Kidney (tissue), 14 donors: ENCODE data around the gene CAND2. TPM values are rescaled to one million over a fixed set of nuclear protein-coding genes. Genes with fewer than 3 reads are reported as not detected.

ENCODE experiments used
- DNase-seq, 5 donors: peaks; one replicate each; pipeline ENCODE4 v3.0.0-alpha.2; 2013 to 2020
- FAIRE-seq: peaks from 2 replicates; lab custom pipeline; 2012; peaks lifted over from hg19 to GRCh38; lab: Jason Lieb, UNC
- H3K27ac ChIP-seq, 2 donors: one replicate each; pipeline ENCODE4 v1.7.0; 2013; ENCODE audit warnings: low read depth in 2 of 2, low read length in 2 of 2, inconsistent platforms in 1 of 2
- H3K27me3 ChIP-seq: one replicate; pipeline ENCODE4 v1.7.1; 2013; ENCODE audit warnings: low read length, inconsistent platforms; ENCODE audit not compliant: control insufficient read depth, insufficient read depth
- H3K36me3 ChIP-seq, 3 donors: one replicate each; pipeline versions ENCODE4 v1.7.0 to v1.7.1; 2013; ENCODE audit warnings: low read length in 3 of 3, control low read depth in 1 of 3, inconsistent platforms in 1 of 3; ENCODE audit not compliant: insufficient read depth in 3 of 3, control insufficient read depth in 2 of 3
- H3K4me1 ChIP-seq, 3 donors: one replicate each; pipeline versions ENCODE4 v1.7.0 to v1.7.1; 2013; ENCODE audit warnings: low read length in 3 of 3, inconsistent platforms in 1 of 3, low read depth in 1 of 3; ENCODE audit not compliant: control insufficient read depth in 2 of 3, insufficient read depth in 2 of 3
- H3K4me3 ChIP-seq, 3 donors: one replicate each; pipeline versions ENCODE4 v1.7.0 to v1.8.1; 2013; ENCODE audit warnings: low read length in 3 of 3, control low read depth in 1 of 3, inconsistent platforms in 1 of 3
- H3K9ac ChIP-seq, 3 donors: one replicate each; pipeline versions ENCODE4 v1.7.0 to v1.7.1; 2013; ENCODE audit warnings: low read length in 3 of 3, control low read depth in 1 of 3, inconsistent platforms in 1 of 3
- H3K9me3 ChIP-seq, 3 donors: one replicate each; pipeline versions ENCODE4 v1.7.0 to v1.7.1; 2013; ENCODE audit warnings: low read length in 3 of 3, control low read depth in 1 of 3, inconsistent platforms in 1 of 3; ENCODE audit not compliant: control insufficient read depth in 2 of 3, insufficient read depth in 1 of 3
- CTCF ChIP-seq: IDR thresholded peaks from 3 replicates; pipeline ENCODE4 v1.5.1; 2012; ENCODE audit warnings: mild to moderate bottlenecking, moderate library complexity, borderline replicate concordance; ENCODE audit not compliant: insufficient read depth; ENCODE audit errors: extremely low read depth
- intact Hi-C: fragments of 100-400 bp; cut with DNase I; formaldehyde crosslinking; loops from one replicate; pipeline ENCODE4 v1.11.1; 2022
- polyA plus RNA-seq: library from polyadenylated mRNA; stranded (reverse); fragments of 350-450 nt; fragmentation: Illumina TruSeq; extraction: RNeasy Lipid Tissue Mini Kit (QIAGEN cat#74804); gene quantifications from one replicate; pipeline ENCODE4 v1.2.3, GENCODE V29; 2014; ENCODE audit warnings: low read depth, low replicate concordance; ENCODE audit not compliant: insufficient read depth
- total RNA-seq: library from RNA; stranded (reverse); fragmentation: NEBNext Ultra II Directional; extraction: Animal tissue kit (Norgen Biotek cat#: 25700); gene quantifications from one replicate; pipeline ENCODE4 v1.2.1, GENCODE V29; 2021
- donor health status: control.
- donor health status: control.
- donor health status: control.
- donor health status: control.
- donor health status: control.
- donor health status: DM: yes; HTN: yes; CAD: no.
- donor health status: Normal renal cell carcinoma (clear cell type).

The CAND2 gene
- total and polyA plus RNA-seq, 2 donors from 2014 or later: 3.9 to 7.1 TPM

- Histone ChIP-seq H3K9me3 (no peaks in the 10 kb centered on the region), H3K27ac (no peak overlapping the region), H3K36me3 (no peaks in the 10 kb centered on the region), H3K4me1 (peaks cover 0 to 5% (median 2%) of the 10 kb centered on the region in 3 donors), H3K4me3 (no peak overlapping the region), H3K27me3 (no peaks in the 10 kb centered on the region), H3K9ac (no peak overlapping the region)
- DNase-seq: no peak
- TF ChIP-seq CTCF: no peak
- intact Hi-C loops: no loop called here
- no peak for FAIRE-seq
These were observed 40.3 kb upstream of the CAND2 start for GRCh38 chr3:12756175-12756574.

GRCh38 chr3:12756635-12757034 lies 39.8 kb upstream of the CAND2 start:
- DNase-seq (no peak), FAIRE-seq (no peak)
- Histone ChIP-seq H3K9me3 (no peaks in the 10 kb centered on the region), H3K9ac (no peak overlapping the region), H3K27me3 (no peaks in the 10 kb centered on the region), H3K36me3 (no peaks in the 10 kb centered on the region), H3K27ac (no peak overlapping the region), H3K4me1 (peaks cover 0 to 5% (median 2%) of the 10 kb centered on the region in 3 donors), H3K4me3 (no peak overlapping the region)
- intact Hi-C loops: no loop called here
- TF ChIP-seq CTCF: no peak

- no peak overlapping the region for H3K9ac ChIP-seq
- intact Hi-C loops: no loop called here
- H3K36me3 ChIP-seq: no peaks in the 10 kb centered on the region
- DNase-seq: peak in 2 of 5 donors; percentile 49 to 83
- no peaks in the 10 kb centered on the region for H3K27me3 ChIP-seq
- H3K27ac ChIP-seq: peak overlapping the region; percentile 18 to 76
- no peaks in the 10 kb centered on the region for H3K9me3 ChIP-seq
- H3K4me3 ChIP-seq: no peak overlapping the region
- no peak for TF ChIP-seq CTCF
- FAIRE-seq: no peak
- H3K4me1 ChIP-seq: peaks cover 0 to 5% (median 2%) of the 10 kb centered on the region in 3 donors
These were observed 38.3 kb upstream of the CAND2 start for GRCh38 chr3:12758025-12758781.
